DND-41 (cell line): ENCODE data around the gene AK1.

ENCODE experiments used
- ATAC-seq: fragments of 200-7000 bp; cut with Tn5 transposase; 3 replicates; pipeline ENCODE4 v1.9.1; 2021; ENCODE audit warnings: low read depth; ENCODE audit not compliant: insufficient read depth
- DNase-seq: peaks from one replicate; pipeline ENCODE4 v3.0.0-alpha.2; 2020
- H2AFZ ChIP-seq: 2 replicates; pipeline ENCODE4 v1.6.0; 2012; ENCODE audit warnings: low read depth, low read length
- H3K27ac ChIP-seq: 2 replicates; pipeline ENCODE4 v1.5.1; 2012; ENCODE audit warnings: low read length, inconsistent platforms
- H3K27me3 ChIP-seq: fragments of 200-600 bp; sonication (generic); 2 replicates; pipeline ENCODE4 v1.6.0; 2012; ENCODE audit warnings: low read length, mild to moderate bottlenecking, inconsistent platforms; ENCODE audit not compliant: insufficient read depth, poor library complexity
- H3K36me3 ChIP-seq: 2 replicates; pipeline ENCODE4 v1.5.1; 2012; ENCODE audit warnings: low read length, inconsistent platforms; ENCODE audit not compliant: insufficient read depth
- H3K4me1 ChIP-seq: 2 replicates; pipeline ENCODE4 v1.5.1; 2012; ENCODE audit warnings: mild to moderate bottlenecking, low read length; ENCODE audit not compliant: insufficient read depth
- H3K4me2 ChIP-seq: 2 replicates; pipeline ENCODE4 v1.6.0; 2012; ENCODE audit warnings: mild to moderate bottlenecking, moderate library complexity, low read length, inconsistent platforms; ENCODE audit not compliant: insufficient read depth
- H3K4me3 ChIP-seq, 2 experiments: fragments of 200-600 bp in 1 of 2; shearing (Covaris generic) in 1 of 2; 2 replicates each; pipeline ENCODE4 v1.5.1; 2012 to 2016; ENCODE audit warnings: inconsistent platforms in 2 of 2, low read length in 2 of 2, mild to moderate bottlenecking in 2 of 2, low read depth in 1 of 2, moderate library complexity in 1 of 2
- H3K79me2 ChIP-seq: 2 replicates; pipeline ENCODE4 v1.6.0; 2012; ENCODE audit warnings: low read length, inconsistent platforms; ENCODE audit not compliant: insufficient read depth
- H3K9ac ChIP-seq: 2 replicates; pipeline ENCODE4 v1.6.0; 2012; ENCODE audit warnings: low read depth, mild to moderate bottlenecking, inconsistent platforms, low read length, moderate library complexity
- H3K9me3 ChIP-seq: 2 replicates; pipeline ENCODE4 v1.5.1; 2012; ENCODE audit warnings: low read length, moderate library complexity, mild to moderate bottlenecking, inconsistent platforms; ENCODE audit not compliant: insufficient read depth, severe bottlenecking
- H4K20me1 ChIP-seq: 2 replicates; pipeline ENCODE4 v1.6.0; 2012; ENCODE audit warnings: low read length; ENCODE audit not compliant: insufficient read depth
- CTCF ChIP-seq: IDR thresholded peaks from 2 replicates; pipeline ENCODE4 v1.5.1; 2012; ENCODE audit warnings: borderline replicate concordance, low read length, moderate library complexity, mild to moderate bottlenecking; ENCODE audit not compliant: poor library complexity, severe bottlenecking; ENCODE audit errors: extremely low read depth
- EZH2 ChIP-seq: IDR thresholded peaks from 3 replicates; pipeline ENCODE4 v1.6.1; 2012; ENCODE audit warnings: borderline replicate concordance, low read depth, mild to moderate bottlenecking, moderate library complexity, low read length, inconsistent platforms; ENCODE audit not compliant: severe bottlenecking

The AK1 gene

GRCh38 chr9:127857278-127857677 lies 20.2 kb downstream of the AK1 start:
- Histone ChIP-seq H3K4me2 (no peak overlapping the region), H3K9me3 (no peaks in the 10 kb centered on the region), H4K20me1 (no peaks in the 10 kb centered on the region), H3K9ac (no peak overlapping the region), H3K79me2 (no peaks in the 10 kb centered on the region), H3K36me3 (no peaks in the 10 kb centered on the region), H3K27ac (no peak overlapping the region), H3K4me3 (no peak overlapping the region), H2AFZ (no peak overlapping the region), H3K4me1 (peaks cover 10% of the 10 kb centered on the region), H3K27me3 (no peaks in the 10 kb centered on the region)
- no peak for DNase-seq
- TF ChIP-seq EZH2 (no peak), CTCF (no peak)
- no peak for ATAC-seq

- Histone ChIP-seq H3K27me3 (no peaks in the 10 kb centered on the region), H3K9ac (no peak overlapping the region), H3K27ac (no peak overlapping the region), H2AFZ (no peak overlapping the region), H3K4me3 (no peak overlapping the region), H4K20me1 (no peaks in the 10 kb centered on the region), H3K36me3 (no peaks in the 10 kb centered on the region), H3K9me3 (no peaks in the 10 kb centered on the region), H3K79me2 (no peaks in the 10 kb centered on the region), H3K4me2 (no peak overlapping the region), H3K4me1 (peaks cover 5% of the 10 kb centered on the region)
- DNase-seq (no peak), ATAC-seq (no peak)
- TF ChIP-seq EZH2, result no peak
- TF ChIP-seq CTCF, result no peak
Observed at GRCh38 chr9:127856729-127857116, 20.8 kb downstream of the AK1 start.

GRCh38 chr9:127856094-127856728 lies 21.3 kb downstream of the AK1 start:
- H3K36me3 ChIP-seq, result no peaks in the 10 kb centered on the region
- no peaks in the 10 kb centered on the region for H3K27me3 ChIP-seq
- H3K79me2 ChIP-seq, result no peaks in the 10 kb centered on the region
- no peak for TF ChIP-seq EZH2
- no peak for TF ChIP-seq CTCF
- H3K4me3 ChIP-seq, result no peak overlapping the region
- no peaks in the 10 kb centered on the region for H3K4me1 ChIP-seq
- H4K20me1 ChIP-seq, result no peaks in the 10 kb centered on the region
- DNase-seq, result no peak
- no peak overlapping the region for H3K4me2 ChIP-seq
- H3K9me3 ChIP-seq, result no peaks in the 10 kb centered on the region
- H3K27ac ChIP-seq, result no peak overlapping the region
- no peak overlapping the region for H3K9ac ChIP-seq
- no peak overlapping the region for H2AFZ ChIP-seq
- no peak for ATAC-seq
